H1 (cell line): ENCODE data around the gene CHSY3. TPM values are rescaled to one million over a fixed set of nuclear protein-coding genes. Genes with fewer than 3 reads are reported as not detected.

Experiments used
- CTCF ChIA-PET: fragments of 300-600 bp; sonication (Branson Sonifier 250); formaldehyde crosslinking; loops from one replicate; lab custom pipeline; 2021; ENCODE audit not compliant: partially characterized antibody; lab: Charles Lee
- POLR2A ChIA-PET: fragments of 300-600 bp; sonication (Branson Sonifier 250); formaldehyde crosslinking; loops from one replicate; lab custom pipeline; 2021; ENCODE audit warnings: inconsistent platforms; ENCODE audit not compliant: partially characterized antibody; lab: Charles Lee
- DNase-seq, 2 experiments: peaks; one replicate each; pipeline versions ENCODE4 v3.0.0 to v3.0.0-alpha.2; 2010 to 2022; ENCODE audit warnings: low spot score in 2 of 2, low read depth in 1 of 2, mixed read lengths in 1 of 2
- FAIRE-seq: peaks from 2 replicates; lab custom pipeline; 2011; peaks lifted over from hg19 to GRCh38; lab: Jason Lieb, UNC
- H2AFZ ChIP-seq: 2 replicates; pipeline ENCODE4 v1.8.1; 2012; ENCODE audit warnings: low read length, inconsistent platforms
- H2AK5ac ChIP-seq: 2 replicates; pipeline ENCODE4 v1.6.1; 2013; ENCODE audit warnings: low read depth, low read length
- H2BK120ac ChIP-seq: replicated peaks from 2 replicates; pipeline ENCODE3; 2013; ENCODE audit warnings: low read depth, low read length, inconsistent platforms
- H2BK12ac ChIP-seq: 2 replicates; pipeline ENCODE4 v1.6.1; 2013; ENCODE audit warnings: low read depth, low read length
- H2BK15ac ChIP-seq: 2 replicates; pipeline ENCODE4 v1.6.1; 2013; ENCODE audit warnings: low read length
- H2BK20ac ChIP-seq: 2 replicates; pipeline ENCODE4 v1.6.1; 2013; ENCODE audit warnings: low read length
- H2BK5ac ChIP-seq: 2 replicates; pipeline ENCODE4 v1.6.1; 2013; ENCODE audit warnings: low read depth, low read length
- H3K14ac ChIP-seq: 2 replicates; pipeline ENCODE4 v1.6.1; 2013; ENCODE audit warnings: inconsistent platforms; ENCODE audit not compliant: insufficient read length
- H3K18ac ChIP-seq: 2 replicates; pipeline ENCODE4 v1.6.1; 2013; ENCODE audit warnings: low read length; ENCODE audit errors: extremely low read depth
- H3K23ac ChIP-seq: 2 replicates; pipeline ENCODE4 v1.6.1; 2013; ENCODE audit warnings: inconsistent platforms; ENCODE audit not compliant: insufficient read length
- H3K23me2 ChIP-seq: 2 replicates; pipeline ENCODE4 v1.6.1; 2013; ENCODE audit warnings: low read depth, low read length
- H3K27ac ChIP-seq: 2 replicates; pipeline ENCODE4 v1.6.1; 2011; ENCODE audit warnings: low read depth, low read length, inconsistent platforms
- H3K27me3 ChIP-seq, 4 experiments: replicated peaks in 1 of 4; 1 replicate in 1 of 4; 2 replicates in 3 of 4; pipeline versions ENCODE4 v1.6.1 to v1.8.1; 2011 to 2013; ENCODE audit warnings: low read length in 3 of 4, mild to moderate bottlenecking in 3 of 4, inconsistent platforms in 2 of 4, mixed read lengths in 2 of 4, moderate library complexity in 1 of 4; ENCODE audit not compliant: control insufficient read depth in 3 of 4, insufficient read depth in 3 of 4; ENCODE audit errors: extremely low read depth in 1 of 4
- H3K36me3 ChIP-seq, 4 experiments: 2 replicates each; pipeline versions ENCODE4 v1.6.1 to v1.8.1; 2011 to 2013; ENCODE audit warnings: mild to moderate bottlenecking in 4 of 4, low read length in 3 of 4, moderate library complexity in 2 of 4, control low read depth in 1 of 4, inconsistent platforms in 1 of 4; ENCODE audit not compliant: insufficient read depth in 4 of 4, control insufficient read depth in 2 of 4
- H3K4ac ChIP-seq: replicated peaks from 2 replicates; pipeline ENCODE3; 2013; ENCODE audit warnings: low read length, low read depth, mixed read lengths, inconsistent platforms; ENCODE audit not compliant: insufficient read length
- H3K4me1 ChIP-seq, 4 experiments: replicated peaks in 1 of 4; 1 replicate in 1 of 4; 2 replicates in 3 of 4; pipeline versions ENCODE4 v1.6.1 to v1.8.1; 2011 to 2013; ENCODE audit warnings: low read length in 3 of 4, inconsistent platforms in 2 of 4, mixed read lengths in 1 of 4; ENCODE audit not compliant: insufficient read depth in 4 of 4, control insufficient read depth in 3 of 4
- H3K4me2 ChIP-seq, 2 experiments: 2 replicates each; pipeline versions ENCODE4 v1.6.1 to v1.8.1; 2011 to 2013; ENCODE audit warnings: low read depth in 2 of 2, low read length in 2 of 2, control low read depth in 1 of 2, inconsistent platforms in 1 of 2, mild to moderate bottlenecking in 1 of 2; ENCODE audit not compliant: insufficient read depth in 1 of 2
- H3K4me3 ChIP-seq, 4 experiments: fragments of 200-600, 300-600 bp in 1 of 4; sonication (generic), shearing (Covaris generic), sonication (Bioruptor Twin) in 1 of 4; 2 replicates each; pipeline versions ENCODE4 v1.5.1 to v1.8.1; 2011 to 2016; ENCODE audit warnings: low read length in 4 of 4, low read depth in 3 of 4, control low read depth in 2 of 4, inconsistent platforms in 2 of 4, mild to moderate bottlenecking in 2 of 4, mixed read lengths in 1 of 4, moderate library complexity in 1 of 4; ENCODE audit not compliant: insufficient read depth in 2 of 4; ENCODE audit errors: extremely low read depth in 1 of 4
- H3K56ac ChIP-seq: replicated peaks from 2 replicates; pipeline ENCODE3; 2013; ENCODE audit warnings: low read depth, mild to moderate bottlenecking, mixed read lengths, low read length, inconsistent platforms; ENCODE audit not compliant: insufficient read length
- H3K79me1 ChIP-seq: 2 replicates; pipeline ENCODE4 v1.6.1; 2013; ENCODE audit warnings: low read depth, low read length, control low read depth
- H3K79me2 ChIP-seq, 2 experiments: 2 replicates each; pipeline versions ENCODE4 v1.6.1 to v1.8.1; 2012 to 2013; ENCODE audit warnings: low read length in 2 of 2, mild to moderate bottlenecking in 2 of 2, inconsistent platforms in 1 of 2; ENCODE audit not compliant: insufficient read depth in 2 of 2, control insufficient read depth in 1 of 2
- H3K9ac ChIP-seq, 4 experiments: replicated peaks in 1 of 4; 1 replicate in 1 of 4; 2 replicates in 3 of 4; pipeline versions ENCODE4 v1.6.1 to v1.8.1; 2011 to 2013; ENCODE audit warnings: low read depth in 3 of 4, low read length in 3 of 4, control low read depth in 2 of 4, mild to moderate bottlenecking in 2 of 4, moderate library complexity in 2 of 4, inconsistent platforms in 1 of 4; ENCODE audit errors: extremely low read depth in 1 of 4
- H3K9me3 ChIP-seq, 2 experiments: 2 replicates each; pipeline versions ENCODE4 v1.6.1 to v1.8.1; 2012 to 2013; ENCODE audit warnings: mild to moderate bottlenecking in 2 of 2, moderate library complexity in 2 of 2, control low read depth in 1 of 2, inconsistent platforms in 1 of 2, low read depth in 1 of 2, low read length in 1 of 2, mixed read lengths in 1 of 2; ENCODE audit not compliant: insufficient read depth in 2 of 2
- H4K20me1 ChIP-seq, 2 experiments: replicated peaks in 1 of 2; 2 replicates each; pipeline versions ENCODE3 to v1.8.1; 2011 to 2013; ENCODE audit warnings: inconsistent platforms in 2 of 2, low read length in 2 of 2, mild to moderate bottlenecking in 1 of 2; ENCODE audit not compliant: insufficient read depth in 2 of 2, control insufficient read depth in 1 of 2
- H4K5ac ChIP-seq: 2 replicates; pipeline ENCODE4 v1.6.1; 2013; ENCODE audit warnings: low read length, low read depth, mixed read lengths, inconsistent platforms; ENCODE audit not compliant: insufficient read length
- H4K8ac ChIP-seq: 2 replicates; pipeline ENCODE4 v1.8.0; 2013; ENCODE audit warnings: mild to moderate bottlenecking, moderate library complexity, low read length, inconsistent platforms; ENCODE audit not compliant: insufficient read depth; ENCODE audit errors: extremely low read depth
- H4K91ac ChIP-seq: replicated peaks from 2 replicates; pipeline ENCODE3; 2013; ENCODE audit warnings: low read length, mixed read lengths, inconsistent platforms; ENCODE audit not compliant: insufficient read length
- ASH2L ChIP-seq: fragments of 200-600, 300-600 bp; sonication (generic); IDR thresholded peaks from one replicate; pipeline ENCODE4 v1.7.1; 2017; ENCODE audit warnings: low read length
- BACH1 ChIP-seq: IDR thresholded peaks from 2 replicates; pipeline ENCODE4 v1.6.1; 2012; ENCODE audit warnings: low read length, improper control_type of control experiment
- CBX5 ChIP-seq: fragments of 300-800, 300-1000 bp; sonication (generic); IDR thresholded peaks from 2 replicates; pipeline ENCODE4 v1.7.1; 2016; ENCODE audit warnings: antibody characterized with exemption, low read length, low read depth
- CBX8 ChIP-seq: fragments of 300-800, 300-1000 bp; sonication (generic); IDR thresholded peaks from 2 replicates; pipeline ENCODE4 v1.7.1; 2016; ENCODE audit warnings: low read depth, low read length, borderline replicate concordance
- CEBPB ChIP-seq: IDR thresholded peaks from 2 replicates; pipeline ENCODE4 v1.6.1; 2012; ENCODE audit warnings: low read depth, low read length
- CHD1 ChIP-seq: IDR thresholded peaks from 2 replicates; pipeline ENCODE4 v1.6.1; 2012; ENCODE audit warnings: low read depth, low read length, improper control_type of control experiment
- NRF1 ChIP-seq: IDR thresholded peaks from 2 replicates; pipeline ENCODE4 v1.6.1; 2011; ENCODE audit warnings: mild to moderate bottlenecking, low read depth, low read length, improper control_type of control experiment
- SIN3A ChIP-seq, 2 experiments: IDR thresholded peaks in 1 of 2; conservative IDR thresholded peaks in 1 of 2; 2 replicates each; pipeline ENCODE4 v1.6.1; 2011 to 2012; ENCODE audit warnings: low read length in 2 of 2, improper control_type of control experiment in 1 of 2, low read depth in 1 of 2, mild to moderate bottlenecking in 1 of 2
- SP2 ChIP-seq: IDR thresholded peaks from 2 replicates; pipeline ENCODE4 v1.6.1; 2012; ENCODE audit warnings: mild to moderate bottlenecking, low read length, inconsistent platforms
- SP4 ChIP-seq: IDR thresholded peaks from 2 replicates; pipeline ENCODE4 v1.6.1; 2012; ENCODE audit warnings: low read length, inconsistent platforms
- TAF1 ChIP-seq: IDR thresholded peaks from 2 replicates; pipeline ENCODE4 v1.6.1; 2011; ENCODE audit warnings: mild to moderate bottlenecking, low read depth, low read length
- YY1 ChIP-seq: IDR thresholded peaks from 2 replicates; pipeline ENCODE4 v1.6.1; 2011; ENCODE audit warnings: low read depth, mild to moderate bottlenecking, low read length
- WGBS, 2 experiments: shearing (Covaris generic) in 1 of 2; methylation state at CpG; one replicate each; pipeline versions ENCODE4 v1.1.6 to v1.1.7; 2013 to 2015; ENCODE audit warnings: low lambda C conversion rate in 2 of 2, mixed read lengths in 2 of 2, inconsistent platforms in 1 of 2, low coverage in 1 of 2, missing lambda C conversion rate in 1 of 2; ENCODE audit not compliant: insufficient replicate concordance in 2 of 2, insufficient coverage in 1 of 2, insufficient read length in 1 of 2; ENCODE audit errors: extremely low coverage in 1 of 2, missing lambda C conversion rate in 1 of 2; 5-methylcytosine and 5-hydroxymethylcytosine counted together
- polyA plus RNA-seq, 7 experiments: library from polyadenylated mRNA; depleted of rRNA in 3 of 7; stranded (reverse) in 5 of 7; unstranded in 2 of 7; fragments of >200 nt in 5 of 7; fragments of 200-250 nt in 2 of 7; gene quantifications; 1 replicate in 5 of 7; 2 replicates in 1 of 7; 4 replicates in 1 of 7; pipeline versions ENCODE4 v1.2.1 to v1.2.3, GENCODE V29; 2011 to 2013; ENCODE audit warnings: missing spikeins in 2 of 7, mixed read lengths in 2 of 7
- total RNA-seq: library from RNA; stranded (reverse); fragmentation: NEBNext Ultra II Directional; extraction: Animal tissue kit (Norgen Biotek cat#: 25700); gene quantifications from 2 replicates; pipeline ENCODE4 v1.2.1, GENCODE V29; 2021
- TF ChIP-seq, protein P1 (sequence below): IDR thresholded peaks from 2 replicates; pipeline ENCODE4 v1.6.1; 2012; ENCODE audit warnings: low read length, inconsistent platforms
- TF ChIP-seq, protein P2 (sequence below): IDR thresholded peaks from 2 replicates; pipeline ENCODE4 v1.6.1; 2012; ENCODE audit warnings: inconsistent platforms

CHSY3 gene
- total and polyA plus RNA-seq, 2 of the 8 experiments (the other 6 are each of a cell fraction or from before 2014, with no cell fraction given): 0.24 to 1.8 TPM

DNA sequence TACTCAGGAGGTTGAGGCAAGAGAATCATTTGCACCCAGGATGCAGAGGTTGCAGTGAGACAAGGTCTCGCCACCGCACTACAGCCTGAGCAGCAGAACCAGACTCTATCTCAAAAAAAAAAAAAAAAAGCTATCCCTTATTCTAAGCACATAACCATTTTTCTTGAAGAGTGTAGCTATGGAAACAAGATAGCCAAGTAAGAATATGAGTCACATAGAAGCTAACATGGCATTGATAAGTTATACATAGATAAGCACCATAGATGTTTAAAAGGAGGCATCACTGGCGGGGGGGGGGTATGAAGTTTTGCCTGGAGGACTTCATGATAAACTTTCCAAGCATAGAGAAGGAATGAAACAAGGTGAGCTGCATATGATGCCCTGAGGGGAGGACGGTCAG, 26.0 kb downstream of the CHSY3 start:
- Histone ChIP-seq H3K9me3 (no peaks in the 10 kb centered on the region), H3K27me3 (no peaks in the 10 kb centered on the region), H3K4me3 (no peak overlapping the region), H4K8ac (no peak overlapping the region), H2AFZ (no peak overlapping the region), H3K9ac (no peak overlapping the region), H2BK15ac (no peak overlapping the region), H2BK20ac (no peak overlapping the region), H3K4me1 (no peaks in the 10 kb centered on the region), H3K79me2 (no peaks in the 10 kb centered on the region), H4K91ac (no peak overlapping the region), H2BK12ac (no peak overlapping the region), H2BK5ac (no peak overlapping the region), H3K36me3 (no peaks in the 10 kb centered on the region), H3K18ac (no peak overlapping the region), H2BK120ac (no peak overlapping the region), H3K23me2 (no peaks in the 10 kb centered on the region), H3K4ac (no peak overlapping the region), H4K20me1 (no peaks in the 10 kb centered on the region), H3K27ac (no peak overlapping the region), H3K23ac (no peak overlapping the region), H4K5ac (no peak overlapping the region), H3K4me2 (no peak overlapping the region), H3K14ac (no peak overlapping the region), H2AK5ac (no peak overlapping the region), H3K56ac (no peak overlapping the region), H3K79me1 (no peaks in the 10 kb centered on the region)
- FAIRE-seq (no peak), DNase-seq (no peak)
- TF ChIP-seq CEBPB (no peak), CBX5 (no peak), CBX8 (no peak), TAF1 (no peak), SIN3A (conservative IDR thresholded peaks at IDR 0.05 in 1 of 2, IDR thresholded peaks at IDR 0.05 in 1 of 2; ENCODE audit: low read depth in 1 of 2, low read length in 2 of 2) (no peak), ASH2L (no peak), YY1 (no peak), SP4 (no peak), SP2 (no peak), CHD1 (no peak), BACH1 (no peak), NRF1 (no peak)
- TF ChIP-seq, protein P1, sequence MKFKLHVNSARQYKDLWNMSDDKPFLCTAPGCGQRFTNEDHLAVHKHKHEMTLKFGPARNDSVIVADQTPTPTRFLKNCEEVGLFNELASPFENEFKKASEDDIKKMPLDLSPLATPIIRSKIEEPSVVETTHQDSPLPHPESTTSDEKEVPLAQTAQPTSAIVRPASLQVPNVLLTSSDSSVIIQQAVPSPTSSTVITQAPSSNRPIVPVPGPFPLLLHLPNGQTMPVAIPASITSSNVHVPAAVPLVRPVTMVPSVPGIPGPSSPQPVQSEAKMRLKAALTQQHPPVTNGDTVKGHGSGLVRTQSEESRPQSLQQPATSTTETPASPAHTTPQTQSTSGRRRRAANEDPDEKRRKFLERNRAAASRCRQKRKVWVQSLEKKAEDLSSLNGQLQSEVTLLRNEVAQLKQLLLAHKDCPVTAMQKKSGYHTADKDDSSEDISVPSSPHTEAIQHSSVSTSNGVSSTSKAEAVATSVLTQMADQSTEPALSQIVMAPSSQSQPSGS: no peak
- TF ChIP-seq, protein P2, sequence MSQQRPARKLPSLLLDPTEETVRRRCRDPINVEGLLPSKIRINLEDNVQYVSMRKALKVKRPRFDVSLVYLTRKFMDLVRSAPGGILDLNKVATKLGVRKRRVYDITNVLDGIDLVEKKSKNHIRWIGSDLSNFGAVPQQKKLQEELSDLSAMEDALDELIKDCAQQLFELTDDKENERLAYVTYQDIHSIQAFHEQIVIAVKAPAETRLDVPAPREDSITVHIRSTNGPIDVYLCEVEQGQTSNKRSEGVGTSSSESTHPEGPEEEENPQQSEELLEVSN: no peak
- ChIA-PET POLR2A (no interaction called here), CTCF (interaction anchor here (1.1 kb wide), 1 partner anchor 12 kb away, joined by 3 read pairs; no protein-coding TSS in a partner anchor)
- 71% methylated on average over 4 of the region's 4 CpGs; no CpG with 5 or more reads in 1 of the 2 experiments for WGBS, 2 experiments
